Neuronal stem cell (in vitro differentiated cells): Measurements from ENCODE around the gene ZIC4.
A peak's percentile ranks its signal among the peaks of the same experiment; 100 is the strongest.

ENCODE experiments used
- DNase-seq: peaks from one replicate; pipeline ENCODE4 v3.0.0-alpha.2; 2013; ENCODE audit warnings: low spot score
- H2AFZ ChIP-seq: one replicate; pipeline ENCODE4 v1.6.1; 2013; ENCODE audit warnings: mild to moderate bottlenecking, low read length, inconsistent platforms
- H2AK5ac ChIP-seq: 2 replicates; pipeline ENCODE4 v1.6.1; 2013; ENCODE audit warnings: low read depth, mild to moderate bottlenecking, inconsistent platforms, low read length, moderate library complexity, mixed read lengths
- H2BK120ac ChIP-seq: 2 replicates; pipeline ENCODE4 v1.6.1; 2013; ENCODE audit warnings: low read depth, mild to moderate bottlenecking, inconsistent platforms, low read length, moderate library complexity, mixed read lengths
- H2BK12ac ChIP-seq: one replicate; pipeline ENCODE4 v1.6.1; 2013; ENCODE audit warnings: low read length, inconsistent platforms
- H2BK15ac ChIP-seq: 2 replicates; pipeline ENCODE4 v1.6.1; 2013; ENCODE audit warnings: mild to moderate bottlenecking, low read length, inconsistent platforms, mixed read lengths
- H2BK5ac ChIP-seq: one replicate; pipeline ENCODE4 v1.6.1; 2013; ENCODE audit warnings: inconsistent platforms, mild to moderate bottlenecking, low read length, moderate library complexity
- H3K14ac ChIP-seq: one replicate; pipeline ENCODE4 v1.6.1; 2013; ENCODE audit warnings: low read length, inconsistent platforms
- H3K18ac ChIP-seq: 2 replicates; pipeline ENCODE4 v1.6.1; 2013; ENCODE audit warnings: low read length, inconsistent platforms
- H3K23ac ChIP-seq: 2 replicates; pipeline ENCODE4 v1.6.1; 2013; ENCODE audit warnings: low read depth, mild to moderate bottlenecking, mixed read lengths, low read length, inconsistent platforms; ENCODE audit not compliant: poor library complexity
- H3K27ac ChIP-seq: replicated peaks from 3 replicates; pipeline ENCODE4 v1.5.1; 2013; ENCODE audit warnings: low read length, inconsistent platforms
- H3K27me3 ChIP-seq, 3 experiments: 2 replicates each; pipeline ENCODE4 v1.6.1; 2013; ENCODE audit warnings: low read length in 3 of 3, mild to moderate bottlenecking in 2 of 3, inconsistent platforms in 1 of 3, low read depth in 1 of 3, mixed read lengths in 1 of 3, moderate library complexity in 1 of 3; ENCODE audit not compliant: control insufficient read depth in 3 of 3, insufficient read depth in 3 of 3
- H3K36me3 ChIP-seq, 2 donors: replicated peaks in 1 of 2; 2 replicates each; pipeline ENCODE4 v1.6.1; 2013; ENCODE audit warnings: low read length in 2 of 2; ENCODE audit not compliant: control insufficient read depth in 2 of 2, insufficient read depth in 2 of 2
- H3K4ac ChIP-seq: 2 replicates; pipeline ENCODE4 v1.6.1; 2013; ENCODE audit warnings: inconsistent platforms, mild to moderate bottlenecking, low read length, moderate library complexity
- H3K4me1 ChIP-seq, 2 donors: 1 replicate in 1 of 2; 2 replicates in 1 of 2; pipeline ENCODE4 v1.6.1; 2013; ENCODE audit warnings: low read length in 2 of 2, low read depth in 1 of 2; ENCODE audit not compliant: control insufficient read depth in 2 of 2, insufficient read depth in 1 of 2
- H3K4me2 ChIP-seq: one replicate; pipeline ENCODE4 v1.6.1; 2013; ENCODE audit warnings: mild to moderate bottlenecking, low read length, inconsistent platforms; ENCODE audit not compliant: insufficient read depth, poor library complexity, severe bottlenecking
- H3K4me3 ChIP-seq, 2 donors: 2 replicates each; pipeline ENCODE4 v1.5.1; 2013; ENCODE audit warnings: low read length in 2 of 2, mild to moderate bottlenecking in 2 of 2, inconsistent platforms in 1 of 2, moderate library complexity in 1 of 2
- H3K79me1 ChIP-seq: one replicate; pipeline ENCODE4 v1.6.1; 2013; ENCODE audit warnings: low read depth, mild to moderate bottlenecking, inconsistent platforms, low read length, moderate library complexity
- H3K9ac ChIP-seq: one replicate; pipeline ENCODE4 v1.6.1; 2013; ENCODE audit warnings: mild to moderate bottlenecking, low read depth, low read length, inconsistent platforms; ENCODE audit not compliant: poor library complexity
- H3K9me3 ChIP-seq, 2 donors: replicated peaks in 1 of 2; 2 replicates each; pipeline versions ENCODE3 to v1.6.1; 2013; ENCODE audit warnings: low read length in 2 of 2, mild to moderate bottlenecking in 2 of 2, inconsistent platforms in 1 of 2, low read depth in 1 of 2, mixed read lengths in 1 of 2, moderate library complexity in 1 of 2; ENCODE audit not compliant: control insufficient read depth in 2 of 2, insufficient read depth in 1 of 2
- H4K8ac ChIP-seq: one replicate; pipeline ENCODE4 v1.6.1; 2013; ENCODE audit warnings: low read depth, mild to moderate bottlenecking, inconsistent platforms, low read length, moderate library complexity
- H4K91ac ChIP-seq: one replicate; pipeline ENCODE4 v1.6.1; 2013; ENCODE audit warnings: low read length, low read depth, mild to moderate bottlenecking, inconsistent platforms; ENCODE audit not compliant: poor library complexity
- WGBS, 2 donors: extraction: QIAGEN DNeasy Blood & Tissue Kit; methylation state at CpG; one replicate each; pipeline ENCODE4 v1.1.7; 2013; ENCODE audit warnings: missing lambda C conversion rate in 2 of 2, mixed read lengths in 1 of 2; ENCODE audit not compliant: insufficient read length in 2 of 2, insufficient replicate concordance in 1 of 2; ENCODE audit errors: extremely low coverage in 2 of 2; 5-methylcytosine and 5-hydroxymethylcytosine counted together

The ZIC4 gene

DNA sequence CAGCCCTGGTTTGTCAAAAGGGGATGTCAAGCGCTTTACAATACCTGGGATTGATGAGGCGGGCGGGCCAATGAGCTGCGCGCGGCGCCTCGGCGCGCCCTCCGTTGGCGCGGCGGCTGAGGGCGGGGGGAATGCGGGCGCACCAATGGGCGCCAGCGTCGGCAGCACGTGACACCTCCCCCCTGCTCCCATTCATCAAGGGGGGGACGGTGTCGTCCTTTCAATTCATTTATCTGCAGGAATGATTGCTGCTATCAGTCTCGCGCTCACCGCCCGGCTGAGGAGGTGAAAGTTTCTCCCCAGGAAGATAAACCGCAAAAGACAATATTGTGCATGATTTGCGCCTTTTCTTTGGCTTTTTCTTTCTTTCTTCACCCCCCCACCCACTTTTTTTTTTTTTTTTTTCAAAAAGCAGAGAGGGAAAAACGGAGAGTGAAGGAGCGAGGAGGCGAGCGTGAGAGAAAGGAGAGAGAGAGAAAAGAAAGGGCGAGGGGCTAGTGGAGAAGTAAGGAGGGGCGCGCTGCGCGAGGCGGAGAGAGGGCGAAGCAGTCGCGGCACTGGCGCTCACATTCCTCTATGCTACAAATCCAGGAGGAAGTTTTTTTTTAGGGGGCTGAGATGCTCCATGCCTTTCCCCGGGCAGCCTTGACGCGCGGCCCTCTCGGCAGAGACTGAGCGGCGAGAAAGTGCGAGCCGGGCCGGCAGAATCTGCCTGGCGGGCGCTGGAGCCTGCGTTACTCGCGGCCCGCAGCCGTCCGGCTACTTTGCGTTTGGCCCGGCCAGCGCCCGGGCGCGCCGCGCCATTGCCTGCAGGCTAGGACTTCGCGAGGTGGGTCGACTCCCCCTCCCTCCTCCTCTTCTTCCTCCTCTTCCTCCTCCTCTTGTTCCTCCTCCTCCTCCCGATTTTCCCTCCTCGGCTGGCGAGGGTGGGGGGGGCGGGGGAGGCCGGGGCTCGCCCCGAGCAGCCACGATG lies 3.1 kb upstream of the ZIC4 start, which contains the start of gene ZIC1:
ZIC1 (plus strand) TSS at position 223 of the 973 bp plus-strand sequence; CDS start at position 971, 748 bp downstream.
- Histone ChIP-seq H2AK5ac (peak within 1 kb of the TSS; percentile 93), H3K27ac (no peak within 1 kb of the TSS)
- no CpG with 5 or more reads among the region's 80 CpGs for WGBS, 2 donors

DNA sequence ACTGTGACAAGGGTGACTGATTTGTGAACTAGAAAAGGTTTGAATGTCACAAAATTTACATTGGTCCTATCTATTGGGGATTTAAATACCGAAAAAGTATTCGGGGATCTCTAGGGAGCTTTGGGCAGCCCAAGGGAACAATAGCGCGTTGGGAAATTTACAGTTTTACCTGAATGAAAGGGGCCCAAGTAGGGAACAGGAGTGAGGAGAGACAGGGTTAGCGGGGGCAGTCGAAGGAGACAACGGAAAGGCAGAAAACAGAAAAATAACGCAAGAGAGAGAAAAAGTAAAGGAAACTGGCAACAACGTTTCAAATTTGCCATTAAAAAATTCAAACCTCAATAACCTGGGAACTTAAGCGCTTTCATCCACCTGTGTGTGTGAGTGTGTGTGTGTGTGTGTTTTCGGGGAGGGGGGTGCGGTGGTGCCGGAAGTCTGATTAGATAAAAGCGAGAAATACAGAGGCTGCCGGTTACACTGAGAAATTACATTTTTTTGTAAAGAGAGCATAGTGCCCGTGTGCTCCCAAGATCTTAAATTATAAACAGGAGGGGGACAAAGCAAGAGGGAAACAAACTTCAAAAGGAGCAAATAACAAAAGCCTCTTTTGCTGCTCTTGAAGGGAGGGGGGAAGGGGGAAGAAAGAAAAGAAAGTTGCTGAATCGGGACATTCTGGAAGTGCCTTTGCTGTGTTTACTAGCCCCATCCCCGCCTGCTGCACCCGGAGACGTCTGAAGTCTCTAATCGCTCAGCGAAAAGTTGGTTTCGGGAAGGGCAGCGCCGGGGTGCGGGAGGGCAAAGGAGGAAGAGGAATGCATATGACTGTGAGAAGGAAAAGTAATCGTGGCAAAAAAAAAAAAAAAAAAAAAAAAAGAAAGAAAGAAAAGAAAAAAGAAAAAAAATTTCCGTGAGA lies 2.1 kb upstream of the ZIC4 start:
- Histone ChIP-seq H3K79me1 (peaks cover 13% of the 10 kb centered on the region), H4K91ac (no peak overlapping the region), H3K4me2 (peak overlapping the region; percentile 85), H3K23ac (no peak overlapping the region), H2BK15ac (no peak overlapping the region), H3K14ac (no peak overlapping the region), H3K36me3 (peaks cover 0 to 13% of the 10 kb centered on the region in 2 donors), H2BK120ac (no peak overlapping the region), H2AK5ac (no peak overlapping the region), H4K8ac (no peak overlapping the region), H3K9me3 (peaks cover 0 to 10% of the 10 kb centered on the region in 2 donors), H3K27me3 (peaks cover 30 to 94% (median 48%) of the 10 kb centered on the region in 3 experiments), H2AFZ (peak overlapping the region; percentile 75), H3K4me1 (peaks cover 8 to 31% of the 10 kb centered on the region in 2 donors), H3K18ac (no peak overlapping the region), H3K4me3 (peak overlapping the region in 1 of 2 donors; percentile 76), H2BK12ac (no peak overlapping the region), H2BK5ac (no peak overlapping the region), H3K9ac (no peak overlapping the region), H3K4ac (no peak overlapping the region), H3K27ac (no peak overlapping the region)
- no CpG with 5 or more reads among the region's 28 CpGs for WGBS, 2 donors
- DNase-seq: peak; percentile 56

More for the DNA sequence above, 3.1 kb upstream of the ZIC4 start, which contains the start of gene ZIC1:
- H3K27me3 ChIP-seq: peaks cover 30 to 93% (median 38%) of the 10 kb centered on the region in 3 experiments
- peak within 1 kb of the TSS; percentile 72 for H3K9ac ChIP-seq
- peaks cover 0 to 13% of the 10 kb centered on the region in 2 donors for H3K9me3 ChIP-seq
- H2BK15ac ChIP-seq: no peak within 1 kb of the TSS
- peak; percentile 68 for DNase-seq
- H3K4me1 ChIP-seq: peaks cover 8 to 31% of the 10 kb centered on the region in 2 donors
- peak within 1 kb of the TSS; percentile 82 for H2BK12ac ChIP-seq
- no peak within 1 kb of the TSS for H4K91ac ChIP-seq
- H4K8ac ChIP-seq: no peak within 1 kb of the TSS
- H3K4me3 ChIP-seq: peak within 1 kb of the TSS; percentile 75 to 76
- H3K4me2 ChIP-seq: peak within 1 kb of the TSS; percentile 85
- H3K18ac ChIP-seq: peak within 1 kb of the TSS; percentile 84
- H3K36me3 ChIP-seq: peaks cover 0 to 22% of the 10 kb centered on the region in 2 donors
- H2BK5ac ChIP-seq: peak within 1 kb of the TSS; percentile 48
- H3K79me1 ChIP-seq: peaks cover 13% of the 10 kb centered on the region
- H3K14ac ChIP-seq: peak within 1 kb of the TSS; percentile 87
- peak within 1 kb of the TSS; percentile 41 for H2BK120ac ChIP-seq
- peak within 1 kb of the TSS; percentile 91 for H2AFZ ChIP-seq
- peak within 1 kb of the TSS; percentile 87 for H3K23ac ChIP-seq
- no peak within 1 kb of the TSS for H3K4ac ChIP-seq

DNA sequence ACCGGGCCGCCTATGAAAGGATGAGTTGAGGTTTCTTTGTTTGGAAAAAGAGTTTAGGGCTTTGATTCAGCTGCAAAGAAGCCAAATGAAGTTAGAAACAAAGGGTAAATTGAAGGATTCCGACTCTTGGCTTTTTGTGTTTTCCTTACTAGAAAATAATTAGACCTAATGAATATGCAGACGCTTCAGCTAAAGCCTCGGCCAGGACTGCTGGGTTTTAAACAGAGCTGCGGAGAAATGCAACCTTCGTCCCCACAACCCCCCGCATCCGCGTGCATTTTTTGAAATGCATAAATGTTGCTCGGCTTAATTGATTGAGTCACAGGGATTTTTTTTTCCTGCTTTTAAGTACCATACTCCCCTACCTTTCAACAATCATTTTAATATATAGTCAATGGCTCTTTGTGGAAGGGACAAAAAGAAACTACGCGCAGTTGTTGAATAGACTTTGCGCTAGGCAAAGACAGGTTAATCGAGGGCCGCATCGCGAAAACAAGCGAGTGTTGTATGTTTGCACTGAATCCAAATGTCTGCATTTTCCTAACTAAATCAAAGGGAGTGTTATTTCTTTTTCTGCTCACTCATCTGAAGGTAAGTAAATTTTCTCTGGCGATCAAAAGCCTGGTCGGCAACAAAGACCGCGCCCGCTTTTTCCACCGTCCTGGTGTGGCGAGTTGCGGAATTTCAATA lies 1.3 kb upstream of the ZIC4 start:
- Histone ChIP-seq H3K4me2 (peak overlapping the region; percentile 55), H2BK120ac (no peak overlapping the region), H3K23ac (no peak overlapping the region), H3K4ac (no peak overlapping the region), H2BK12ac (no peak overlapping the region), H2AK5ac (no peak overlapping the region), H3K14ac (no peak overlapping the region), H3K27me3 (peaks cover 25 to 87% (median 52%) of the 10 kb centered on the region in 3 experiments), H4K91ac (no peak overlapping the region), H2AFZ (peak overlapping the region; percentile 75), H3K4me1 (peaks cover 8 to 29% of the 10 kb centered on the region in 2 donors), H3K9me3 (peaks cover 0 to 2% of the 10 kb centered on the region in 2 donors), H3K9ac (no peak overlapping the region), H4K8ac (no peak overlapping the region), H2BK5ac (no peak overlapping the region), H3K36me3 (peaks cover 0 to 5% of the 10 kb centered on the region in 2 donors), H3K79me1 (peaks cover 13% of the 10 kb centered on the region), H3K4me3 (peak overlapping the region in 1 of 2 donors; percentile 76), H3K18ac (peak overlapping the region; percentile 78), H3K27ac (no peak overlapping the region), H2BK15ac (no peak overlapping the region)
- DNase-seq: no peak
- no CpG with 5 or more reads among the region's 27 CpGs for WGBS, 2 donors
